Stimulated activated CD4-positive, alpha-beta T cell treated with anti-CD3 and anti-CD28 coated beads, Interleukin-2, amount 100 ng/mL, for 48 hours (primary cell): ENCODE results near the gene LIN7C.

Experiments
- DNase-seq, 2 donors: peaks; one replicate each; pipeline ENCODE4 v3.0.0-alpha.2; 2020

LIN7C gene

GRCh38 chr11:27507557-27508322 is 1.2 kb upstream of the LIN7C start:
- DNase-seq: no peak

GRCh38 chr11:27505781-27506180 is 788 bp downstream of the LIN7C start:
- DNase-seq: no peak

GRCh38 chr11:27504205-27504604 is 2.4 kb downstream of the LIN7C start:
- no peak for DNase-seq

GRCh38 chr11:27501100-27501499 is 5.5 kb downstream of the LIN7C start:
- no peak for DNase-seq

- no peak for DNase-seq
Observed at GRCh38 chr11:27497911-27498310, 8.7 kb downstream of the LIN7C start.

- DNase-seq: no peak
Observed at GRCh38 chr11:27497284-27497866, 9.2 kb downstream of the LIN7C start.

GRCh38 chr11:27496461-27496860 is 10.1 kb downstream of the LIN7C start:
- DNase-seq: no peak

GRCh38 chr11:27495710-27496300 is 10.8 kb downstream of the LIN7C start:
- no peak for DNase-seq

- DNase-seq: no peak
Observed at GRCh38 chr11:27489092-27489491, 17.5 kb downstream of the LIN7C start.

- no peak for DNase-seq
Observed at GRCh38 chr11:27487706-27488105, 18.9 kb downstream of the LIN7C start.

- peak; percentile 47 to 55 for DNase-seq
Observed at GRCh38 chr11:27485930-27486773, 20.4 kb downstream of the LIN7C start.

GRCh38 chr11:27482793-27483192 is 23.8 kb downstream of the LIN7C start:
- DNase-seq: no peak

- no peak for DNase-seq
Observed at GRCh38 chr11:27481992-27482391, 24.6 kb downstream of the LIN7C start.

- DNase-seq: no peak
Observed at GRCh38 chr11:27477831-27478230, 28.7 kb downstream of the LIN7C start.

GRCh38 chr11:27477243-27477642 is 29.3 kb downstream of the LIN7C start:
- DNase-seq: no peak

- no peak for DNase-seq
Observed at GRCh38 chr11:27475622-27476021, 30.9 kb downstream of the LIN7C start.

GRCh38 chr11:27473017-27473406 is 33.6 kb downstream of the LIN7C start:
- no peak for DNase-seq

GRCh38 chr11:27472398-27473016 is 34.1 kb downstream of the LIN7C start, which contains the start of gene LGR4:
TSS of gene LGR4 (minus strand) at chr11:27472790. CDS start at chr11:27472302, 488 bp downstream.
- peak; percentile 50 to 53 for DNase-seq

GRCh38 chr11:27471589-27472397 is 34.8 kb downstream of the LIN7C start:
- DNase-seq: peak in 1 of 2 donors; percentile 5

- no peak for DNase-seq
Observed at GRCh38 chr11:27470826-27471588, 35.6 kb downstream of the LIN7C start.

- no peak for DNase-seq
Observed at GRCh38 chr11:27470166-27470565, 36.4 kb downstream of the LIN7C start.
